Measurements from ENCODE around the gene THAP4. TPM values are rescaled to one million over a fixed set of nuclear protein-coding genes. Genes with fewer than 3 reads are reported as not detected.

The THAP4 gene
- total RNA-seq, 4 donors from 2014 or later: 27.3 to 61.2 (median 42.0) TPM

DNA sequence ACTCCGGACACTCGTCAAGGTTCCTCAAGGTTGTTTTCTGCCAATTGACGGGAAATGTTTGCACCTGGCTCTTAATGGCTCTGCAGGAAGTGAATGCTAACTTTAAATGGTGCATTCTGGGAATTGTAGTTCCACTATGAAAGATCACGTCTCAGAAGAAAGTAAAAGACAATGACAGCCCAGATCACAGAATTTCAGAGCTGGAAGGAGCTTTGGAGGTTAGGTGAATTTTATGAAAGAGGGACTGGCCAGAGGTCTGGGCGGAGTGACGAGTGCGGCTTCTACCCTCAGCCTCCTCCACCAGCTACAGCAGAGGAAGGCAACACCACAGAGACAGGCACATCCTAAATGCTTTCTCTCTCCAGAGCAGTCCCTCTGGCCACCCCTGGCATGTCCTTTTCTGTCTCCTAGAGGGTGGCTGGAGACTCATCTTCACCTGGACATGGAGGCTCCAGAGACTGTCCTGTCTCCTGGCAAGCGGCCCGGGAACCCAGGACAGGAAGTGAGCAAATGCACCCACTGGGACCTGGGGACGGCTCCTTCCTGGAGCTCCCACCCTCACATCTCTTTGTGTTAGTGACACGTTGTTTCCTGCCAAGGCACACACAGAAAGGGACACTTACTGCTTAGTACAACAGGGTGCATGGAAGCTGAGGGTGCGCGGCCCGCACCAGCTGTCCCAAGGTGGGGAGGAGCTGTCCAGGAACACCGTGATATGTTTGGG lies 19.4 kb downstream of the THAP4 start:
- no peak for DNase-seq (ENCODE audit: low spot score in 2 of 2)
- TF ChIP-seq POLR2A (IDR thresholded peaks at IDR 0.05): no peak
- TF ChIP-seq EP300 (IDR thresholded peaks at IDR 0.05): no peak

DNA sequence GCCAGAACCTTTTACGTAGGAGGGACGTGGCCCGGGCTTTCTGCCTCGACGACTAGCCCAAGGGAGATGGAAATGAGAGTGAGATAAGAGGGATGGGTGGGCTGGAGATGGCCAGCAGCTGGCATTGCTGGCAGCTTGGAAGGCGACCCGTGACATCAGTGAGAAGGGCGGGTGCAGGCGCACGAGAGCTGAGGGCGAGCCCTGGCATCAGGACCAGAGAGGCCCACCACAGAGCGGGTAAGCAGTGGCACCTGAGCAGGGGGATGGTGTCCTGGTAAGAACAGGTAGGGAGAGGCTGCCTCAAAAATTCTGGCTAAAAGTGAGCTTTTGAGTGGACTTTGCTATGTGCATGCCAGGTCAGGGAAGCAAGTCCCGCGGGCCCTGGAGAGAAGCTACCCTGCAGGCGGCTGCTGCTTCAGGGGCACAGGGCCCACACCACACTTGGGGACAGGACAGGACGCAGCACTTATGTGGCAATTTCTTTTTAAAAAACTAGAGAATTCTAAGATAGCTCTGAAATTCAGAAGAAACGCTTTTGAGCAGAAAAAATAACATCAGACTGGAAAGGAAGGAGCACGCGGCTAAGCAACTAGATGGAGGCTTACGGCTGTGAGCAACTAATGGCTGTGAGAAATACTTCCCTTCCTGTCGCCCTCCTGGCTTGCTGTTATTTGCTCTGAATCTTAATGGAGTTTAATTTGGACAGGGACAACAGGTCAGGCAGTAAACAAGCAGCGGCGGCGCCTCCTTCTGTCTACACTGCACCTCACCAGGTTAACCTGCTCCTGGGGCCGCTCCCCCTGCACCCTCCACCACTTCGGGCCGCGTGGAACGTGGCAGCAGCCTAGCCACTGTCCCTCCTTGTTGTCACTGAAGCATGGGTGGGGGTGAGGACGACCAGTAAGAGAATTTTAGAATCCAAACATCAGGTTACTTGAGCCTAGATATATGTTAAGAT lies 20.5 kb downstream of the THAP4 start:
- H3K36me3 ChIP-seq: peaks cover 0 to 15% (median 0%) of the 10 kb centered on the region in 3 donors
- H3K4me3 ChIP-seq: peak overlapping the region in 1 of 4 donors; percentile 28
- WGBS, 2 donors: 91 to 92% methylated on average over 30 of the region's 30 CpGs

More for the DNA sequence above, 19.4 kb downstream of the THAP4 start:
- Histone ChIP-seq H3K9me3 (no peaks in the 10 kb centered on the region), H3K4me3 (peak overlapping the region in 2 of 4 donors; percentile 11 to 28), H3K4me1 (peaks cover 0 to 14% (median 3%) of the 10 kb centered on the region in 4 donors), H3K27me3 (no peaks in the 10 kb centered on the region), H3K36me3 (peaks cover 0 to 22% (median 0%) of the 10 kb centered on the region in 3 donors), H3K27ac (peak overlapping the region in 2 of 4 donors; percentile 16 to 47)
- 54 to 63% methylated on average over 15 of the region's 15 CpGs for WGBS, 2 donors

DNA sequence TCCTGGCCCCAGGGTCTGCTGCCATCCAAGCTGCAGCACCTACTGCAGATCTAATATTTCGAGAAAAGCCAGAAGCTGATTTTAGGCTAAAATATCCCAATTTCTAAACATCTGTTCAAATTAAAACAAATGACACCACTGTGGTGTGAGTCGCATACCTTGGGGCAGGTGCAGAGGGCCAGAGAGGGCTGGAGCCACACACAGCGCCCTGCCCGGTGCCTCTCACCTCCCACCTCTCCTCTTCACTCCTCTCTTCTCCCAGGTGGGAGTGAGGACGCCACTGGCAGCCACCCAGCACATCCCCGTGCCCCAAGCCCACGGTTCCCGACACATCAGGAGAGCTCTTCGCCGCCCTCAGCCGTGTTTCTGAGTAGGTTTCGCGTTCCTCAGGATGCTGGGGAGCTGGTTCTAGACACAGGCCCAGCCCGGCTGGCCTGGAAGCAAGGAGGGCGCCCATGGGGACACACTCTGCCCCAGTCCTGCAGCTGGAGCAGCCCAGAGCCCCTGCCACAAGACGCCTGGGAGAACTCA lies 21.4 kb downstream of the THAP4 start:
- Histone ChIP-seq H3K36me3 (peaks cover 0 to 12% (median 0%) of the 10 kb centered on the region in 3 donors), H3K4me3 (no peak overlapping the region), H3K9me3 (no peaks in the 10 kb centered on the region), H3K4me1 (peaks cover 0 to 23% (median 4%) of the 10 kb centered on the region in 4 donors), H3K27ac (no peak overlapping the region), H3K27me3 (no peaks in the 10 kb centered on the region)
- DNase-seq (ENCODE audit: low spot score in 2 of 2): no peak
- no peak for TF ChIP-seq CTCF (IDR thresholded peaks at IDR 0.05)
- no peak for TF ChIP-seq POLR2A (IDR thresholded peaks at IDR 0.05)
- no peak for TF ChIP-seq EP300 (IDR thresholded peaks at IDR 0.05)
- WGBS, 2 donors: 84 to 92% methylated on average over 15 to 16 of the region's 16 CpGs

More for the DNA sequence above, 20.5 kb downstream of the THAP4 start:
- Histone ChIP-seq H3K27ac (no peak overlapping the region), H3K27me3 (no peaks in the 10 kb centered on the region), H3K9me3 (no peaks in the 10 kb centered on the region), H3K4me1 (peaks cover 0 to 14% (median 3%) of the 10 kb centered on the region in 4 donors)
- TF ChIP-seq POLR2A (IDR thresholded peaks at IDR 0.05) (no peak), EP300 (IDR thresholded peaks at IDR 0.05) (no peak), CTCF (IDR thresholded peaks at IDR 0.05) (no peak)
- no peak for DNase-seq (ENCODE audit: low spot score in 2 of 2)

DNA sequence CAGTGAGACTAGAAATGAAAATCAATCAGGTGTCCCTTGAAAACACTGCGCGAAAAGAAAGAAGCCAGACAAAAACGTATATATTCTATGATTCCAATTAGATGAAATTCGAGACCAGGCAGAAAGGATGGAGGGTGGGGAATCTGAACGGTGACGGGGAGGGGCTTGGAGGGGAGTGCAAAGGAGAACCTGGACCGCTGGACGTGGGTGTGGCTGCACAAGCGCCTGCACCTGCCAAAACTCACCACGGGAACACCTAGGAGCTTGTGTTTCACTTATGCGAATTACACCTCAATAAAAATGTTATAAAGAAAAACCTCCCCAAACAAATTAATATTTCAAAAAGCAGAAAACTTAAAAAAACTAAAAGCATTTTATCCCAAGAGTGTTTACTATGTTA lies 21.9 kb downstream of the THAP4 start:
- TF ChIP-seq POLR2A (IDR thresholded peaks at IDR 0.05) (no peak), EP300 (IDR thresholded peaks at IDR 0.05) (no peak), CTCF (IDR thresholded peaks at IDR 0.05) (no peak)
- H3K27me3 ChIP-seq: no peaks in the 10 kb centered on the region
- DNase-seq (ENCODE audit: low spot score in 2 of 2): no peak
- H3K36me3 ChIP-seq: peaks cover 0 to 9% (median 0%) of the 10 kb centered on the region in 3 donors
- no peaks in the 10 kb centered on the region for H3K9me3 ChIP-seq
- peaks cover 0 to 28% (median 5%) of the 10 kb centered on the region in 4 donors for H3K4me1 ChIP-seq
- H3K27ac ChIP-seq: no peak overlapping the region
- H3K4me3 ChIP-seq: no peak overlapping the region
- WGBS, 2 donors: 79 to 82% methylated on average over 11 of the region's 11 CpGs

GRCh38 chr2:241613017-241613780 lies 23.8 kb downstream of the THAP4 start:
- no peak for DNase-seq (ENCODE audit: low spot score in 2 of 2)
- TF ChIP-seq EP300 (IDR thresholded peaks at IDR 0.05) (no peak), CTCF (IDR thresholded peaks at IDR 0.05) (no peak), POLR2A (IDR thresholded peaks at IDR 0.05) (no peak)
- H3K27me3 ChIP-seq: no peaks in the 10 kb centered on the region
- H3K4me1 ChIP-seq: peaks cover 0 to 41% (median 7%) of the 10 kb centered on the region in 4 donors
- H3K36me3 ChIP-seq: peaks cover 0 to under 1% (median 0%) of the 10 kb centered on the region in 3 donors
- H3K27ac ChIP-seq: peak overlapping the region in 1 of 4 donors; percentile 10
- no peak overlapping the region for H3K4me3 ChIP-seq
- H3K9me3 ChIP-seq: no peaks in the 10 kb centered on the region
- WGBS, 2 donors: 65 to 72% methylated on average over 15 of the region's 15 CpGs

All from tibial nerve (tissue), 4 donors.